H9 (cell line): ENCODE results near the gene DHFR2. TPM values are rescaled to one million over a fixed set of nuclear protein-coding genes. Genes with fewer than 3 reads are reported as not detected.

Experiments used
- DNase-seq: peaks from one replicate; pipeline ENCODE4 v3.0.0-alpha.2; 2017
- H2AFZ ChIP-seq: one replicate; pipeline ENCODE4 v1.6.1; 2013; ENCODE audit warnings: mild to moderate bottlenecking, low read length, control low read depth, moderate library complexity
- H2AK5ac ChIP-seq: 2 replicates; pipeline ENCODE4 v1.6.1; 2013; ENCODE audit warnings: low read length, control low read depth, mixed read lengths; ENCODE audit not compliant: insufficient read length
- H2BK120ac ChIP-seq: one replicate; pipeline ENCODE4 v1.6.1; 2013; ENCODE audit warnings: low read depth, mild to moderate bottlenecking, low read length, control low read depth, inconsistent platforms; ENCODE audit not compliant: poor library complexity, severe bottlenecking
- H2BK12ac ChIP-seq: 2 replicates; pipeline ENCODE4 v1.6.1; 2013; ENCODE audit warnings: low read length, control low read depth, mixed read lengths, low read depth; ENCODE audit not compliant: insufficient read length
- H2BK15ac ChIP-seq: 2 replicates; pipeline ENCODE4 v1.6.1; 2013; ENCODE audit warnings: low read depth, low read length, control low read depth
- H2BK20ac ChIP-seq: one replicate; pipeline ENCODE4 v1.6.1; 2013; ENCODE audit warnings: low read depth, mild to moderate bottlenecking, low read length, control low read depth, inconsistent platforms; ENCODE audit not compliant: poor library complexity, severe bottlenecking
- H2BK5ac ChIP-seq: 2 replicates; pipeline ENCODE4 v1.6.1; 2013; ENCODE audit warnings: low read length, control low read depth, mixed read lengths; ENCODE audit not compliant: insufficient read length
- H3K14ac ChIP-seq: 2 replicates; pipeline ENCODE4 v1.6.1; 2013; ENCODE audit warnings: low read length, control low read depth; ENCODE audit not compliant: insufficient read depth
- H3K18ac ChIP-seq: 2 replicates; pipeline ENCODE4 v1.6.1; 2013; ENCODE audit warnings: low read depth, mild to moderate bottlenecking, mixed read lengths, low read length, control low read depth; ENCODE audit not compliant: insufficient read length
- H3K23ac ChIP-seq: 2 replicates; pipeline ENCODE4 v1.6.1; 2013; ENCODE audit warnings: low read length, control low read depth, mixed read lengths, low read depth; ENCODE audit not compliant: insufficient read length
- H3K23me2 ChIP-seq: 2 replicates; pipeline ENCODE4 v1.6.1; 2013; ENCODE audit warnings: low read depth, mild to moderate bottlenecking, mixed read lengths, low read length, control low read depth; ENCODE audit not compliant: insufficient read length, poor library complexity, severe bottlenecking
- H3K27ac ChIP-seq: 2 replicates; pipeline ENCODE4 v1.5.1; 2013; ENCODE audit warnings: low read length, control low read depth, mixed read lengths, low read depth; ENCODE audit not compliant: insufficient read length
- H3K27me3 ChIP-seq: 2 replicates; pipeline ENCODE4 v1.6.1; 2013; ENCODE audit warnings: low read length, control low read depth, inconsistent platforms; ENCODE audit not compliant: insufficient read depth
- H3K4ac ChIP-seq: 2 replicates; pipeline ENCODE4 v1.6.1; 2013; ENCODE audit warnings: low read depth, mild to moderate bottlenecking, control low read depth, inconsistent platforms, low read length, moderate library complexity
- H3K4me1 ChIP-seq: 2 replicates; pipeline ENCODE4 v1.6.1; 2013; ENCODE audit warnings: low read length, control low read depth, inconsistent platforms; ENCODE audit not compliant: insufficient read depth
- H3K4me2 ChIP-seq: 2 replicates; pipeline ENCODE4 v1.6.1; 2013; ENCODE audit warnings: low read length, control low read depth, mixed read lengths; ENCODE audit not compliant: insufficient read length, insufficient read depth
- H3K56ac ChIP-seq: 2 replicates; pipeline ENCODE4 v1.6.1; 2013; ENCODE audit warnings: low read depth, mild to moderate bottlenecking, mixed read lengths, low read length, control low read depth; ENCODE audit not compliant: insufficient read length
- H3K79me1 ChIP-seq: 2 replicates; pipeline ENCODE4 v1.6.1; 2013; ENCODE audit warnings: low read depth, mild to moderate bottlenecking, moderate library complexity, low read length, control low read depth, inconsistent platforms; ENCODE audit not compliant: insufficient read depth, poor library complexity, severe bottlenecking
- H3K79me2 ChIP-seq: 2 replicates; pipeline ENCODE4 v1.6.1; 2013; ENCODE audit warnings: low read length, control low read depth, inconsistent platforms; ENCODE audit not compliant: insufficient read depth
- H3K9ac ChIP-seq: 2 replicates; pipeline ENCODE4 v1.6.1; 2013; ENCODE audit warnings: low read length, control low read depth, mixed read lengths; ENCODE audit not compliant: insufficient read length; ENCODE audit errors: extremely low read depth
- H3K9me3 ChIP-seq: one replicate; pipeline ENCODE4 v1.6.1; 2013; ENCODE audit warnings: low read depth, low read length, inconsistent platforms; ENCODE audit not compliant: control insufficient read depth
- H3T11ph ChIP-seq: one replicate; pipeline ENCODE4 v1.6.1; 2013; ENCODE audit warnings: mild to moderate bottlenecking, low read length, control low read depth, inconsistent platforms
- H4K20me1 ChIP-seq: one replicate; pipeline ENCODE4 v1.6.1; 2013; ENCODE audit not compliant: control insufficient read depth, insufficient read length, insufficient read depth
- H4K5ac ChIP-seq: 2 replicates; pipeline ENCODE4 v1.6.1; 2013; ENCODE audit warnings: low read depth, mild to moderate bottlenecking, mixed read lengths, low read length, control low read depth; ENCODE audit not compliant: insufficient read length
- H4K8ac ChIP-seq: replicated peaks from 2 replicates; pipeline ENCODE4 v1.6.1; 2013; ENCODE audit warnings: low read length, control low read depth, mixed read lengths, low read depth; ENCODE audit not compliant: insufficient read length
- H4K91ac ChIP-seq: 2 replicates; pipeline ENCODE4 v1.6.1; 2013; ENCODE audit warnings: low read depth, mild to moderate bottlenecking, moderate library complexity, mixed read lengths, low read length, control low read depth; ENCODE audit not compliant: insufficient read length
- H3K27ac Mint-ChIP-seq, 3 experiments: 2 replicates in 2 of 3; 3 replicates in 1 of 3; pipeline ENCODE4 v1.8.0; 2020 to 2021; ENCODE audit warnings: mixed read lengths in 3 of 3, mild to moderate bottlenecking in 1 of 3, moderate library complexity in 1 of 3
- H3K27me3 Mint-ChIP-seq: 2 replicates; pipeline ENCODE4 v1.8.0; 2021; ENCODE audit warnings: low read depth, mild to moderate bottlenecking, moderate library complexity, mixed read lengths
- H3K36me3 Mint-ChIP-seq, 3 experiments: 2 replicates in 2 of 3; 3 replicates in 1 of 3; pipeline ENCODE4 v1.8.0; 2020 to 2021; ENCODE audit warnings: low read depth in 3 of 3, mixed read lengths in 3 of 3; ENCODE audit not compliant: insufficient read depth in 1 of 3
- H3K4me1 Mint-ChIP-seq, 2 experiments: 2 replicates each; pipeline ENCODE4 v1.8.0; 2020; ENCODE audit warnings: mixed read lengths in 2 of 2
- H3K4me3 Mint-ChIP-seq, 2 experiments: 2 replicates in 1 of 2; 3 replicates in 1 of 2; pipeline ENCODE4 v1.8.0; 2020 to 2021; ENCODE audit warnings: mild to moderate bottlenecking in 2 of 2, mixed read lengths in 2 of 2, moderate library complexity in 1 of 2
- H3K9me3 Mint-ChIP-seq, 2 experiments: 2 replicates in 1 of 2; 3 replicates in 1 of 2; pipeline ENCODE4 v1.8.0; 2020; ENCODE audit warnings: mild to moderate bottlenecking in 2 of 2, mixed read lengths in 2 of 2, moderate library complexity in 1 of 2
- CTCF ChIP-seq: fragments of 200-600 bp; sonication (generic); conservative IDR thresholded peaks from 3 replicates; pipeline ENCODE4 v1.8.0; 2021; ENCODE audit warnings: antibody characterized with exemption, mild to moderate bottlenecking
- WGBS: extraction: QIAGEN DNeasy Blood & Tissue Kit; methylation state at CpG from one replicate; pipeline ENCODE4 v1.1.7; 2013; ENCODE audit warnings: missing lambda C conversion rate, low lambda C conversion rate, mixed read lengths; ENCODE audit not compliant: insufficient read length; ENCODE audit errors: extremely low coverage; 5-methylcytosine and 5-hydroxymethylcytosine counted together
- total RNA-seq: library from RNA; stranded (reverse); gene quantifications from 2 replicates; pipeline ENCODE4 v1.2.1, GENCODE V29; 2021

Gene DHFR2
- total RNA-seq, 1 experiment from 2014 or later = 1.6 TPM

DNA sequence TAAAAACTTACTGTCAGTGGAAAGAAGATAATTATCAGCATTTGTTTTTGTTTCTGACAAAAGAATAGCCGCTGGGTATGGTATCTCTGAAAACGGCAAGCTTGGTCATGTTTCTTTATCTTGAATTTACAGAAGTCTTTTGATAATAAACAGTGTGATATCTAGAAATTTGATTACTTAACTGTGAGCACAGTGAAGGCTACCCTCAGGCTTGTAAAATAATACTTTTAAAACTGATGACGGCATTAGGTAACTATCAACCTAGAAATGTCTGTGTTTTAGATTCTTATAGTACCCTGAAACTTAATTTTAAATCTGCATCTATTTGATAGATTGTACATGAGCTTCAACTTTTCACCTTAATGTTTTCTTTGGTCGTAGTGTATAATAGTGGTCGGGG, 43.6 kb upstream of the DHFR2 start:
- Mint-ChIP-seq H3K36me3 (no peaks in the 10 kb centered on the region), H3K27ac (no peak overlapping the region), H3K4me3 (no peak overlapping the region), H3K27me3 (no peaks in the 10 kb centered on the region), H3K4me1 (no peaks in the 10 kb centered on the region), H3K9me3 (no peaks in the 10 kb centered on the region)
- Histone ChIP-seq H2AK5ac (no peak overlapping the region), H4K20me1 (no peaks in the 10 kb centered on the region), H2BK120ac (no peak overlapping the region), H3K9ac (no peak overlapping the region), H3T11ph (no peak overlapping the region), H3K4me2 (no peak overlapping the region), H2BK12ac (no peak overlapping the region), H3K23me2 (no peaks in the 10 kb centered on the region), H3K56ac (no peak overlapping the region), H3K4ac (no peak overlapping the region), H3K27ac (no peak overlapping the region), H2BK5ac (no peak overlapping the region), H3K9me3 (no peaks in the 10 kb centered on the region), H3K18ac (no peak overlapping the region), H3K14ac (no peak overlapping the region), H2BK15ac (no peak overlapping the region), H2AFZ (no peak overlapping the region), H3K23ac (no peak overlapping the region), H2BK20ac (no peak overlapping the region), H3K79me1 (no peaks in the 10 kb centered on the region), H3K79me2 (no peaks in the 10 kb centered on the region), H4K8ac (no peak overlapping the region), H4K91ac (no peak overlapping the region), H3K27me3 (no peaks in the 10 kb centered on the region), H3K4me1 (no peaks in the 10 kb centered on the region), H4K5ac (no peak overlapping the region)
- DNase-seq = no peak
- no CpG with 5 or more reads among the region's 5 CpGs for whole genome bisulfite sequencing
- TF ChIP-seq CTCF = no peak
